Kidney epithelial cell (primary cell): ENCODE measurements around the gene TPSAB1. TPM values are rescaled to one million over a fixed set of nuclear protein-coding genes. Genes with fewer than 3 reads are reported as not detected.
"Not testable (repeated sequence)": the region's sequence is repeated elsewhere in the genome, so short reads cannot be mapped to it uniquely, and the experiment has no call there.

ENCODE experiments used
- DNase-seq: peaks from one replicate; pipeline ENCODE4 v3.0.0-alpha.2; 2010; ENCODE audit warnings: low read depth
- H3K27me3 ChIP-seq: 2 replicates; pipeline ENCODE4 v1.6.0; 2011; ENCODE audit warnings: low read length; ENCODE audit not compliant: control insufficient read depth, insufficient read depth
- H3K36me3 ChIP-seq: 2 replicates; pipeline ENCODE4 v1.5.1; 2011; ENCODE audit warnings: low read length; ENCODE audit not compliant: control insufficient read depth, insufficient read depth
- H3K4me3 ChIP-seq: 2 replicates; pipeline ENCODE4 v1.5.1; 2011; ENCODE audit warnings: low read depth, mild to moderate bottlenecking, control low read depth, low read length
- total RNA-seq: library from RNA; depleted of rRNA; stranded (reverse); fragments of >200 nt; gene quantifications from 2 replicates; pipeline ENCODE4 v1.2.3, GENCODE V29; 2015
- TF ChIP-seq, protein P1 (sequence below): IDR thresholded peaks from 2 replicates; pipeline ENCODE4 v1.5.1; 2011; ENCODE audit warnings: mild to moderate bottlenecking, moderate library complexity, low read length, control low read depth, inconsistent platforms; ENCODE audit not compliant: insufficient read depth, poor library complexity, severe bottlenecking

Gene TPSAB1
- total RNA-seq, 1 donor from 2014 or later: not detected

DNA sequence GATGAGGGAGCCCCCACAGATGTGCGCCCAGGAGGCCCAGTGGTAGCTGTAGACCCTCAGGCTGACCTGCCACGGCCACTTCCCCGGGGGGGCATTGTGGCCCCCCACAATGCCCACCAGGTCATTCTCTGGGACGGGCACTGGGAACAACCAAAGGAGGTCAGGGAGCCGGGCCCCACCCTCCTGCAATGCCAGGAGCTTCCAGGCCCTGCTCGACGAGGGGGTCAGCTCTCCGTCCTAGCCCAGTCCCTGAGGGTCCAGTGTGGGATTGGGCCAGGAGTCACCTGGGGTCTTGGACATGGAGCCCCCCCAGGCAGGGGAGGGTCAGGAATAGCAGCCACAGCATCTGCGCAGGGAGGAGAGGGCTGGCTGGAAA lies 22.3 kb downstream of the TPSAB1 start:
- H3K36me3 ChIP-seq: no peaks in the 10 kb centered on the region
- DNase-seq: no peak
- TF ChIP-seq, protein P1, sequence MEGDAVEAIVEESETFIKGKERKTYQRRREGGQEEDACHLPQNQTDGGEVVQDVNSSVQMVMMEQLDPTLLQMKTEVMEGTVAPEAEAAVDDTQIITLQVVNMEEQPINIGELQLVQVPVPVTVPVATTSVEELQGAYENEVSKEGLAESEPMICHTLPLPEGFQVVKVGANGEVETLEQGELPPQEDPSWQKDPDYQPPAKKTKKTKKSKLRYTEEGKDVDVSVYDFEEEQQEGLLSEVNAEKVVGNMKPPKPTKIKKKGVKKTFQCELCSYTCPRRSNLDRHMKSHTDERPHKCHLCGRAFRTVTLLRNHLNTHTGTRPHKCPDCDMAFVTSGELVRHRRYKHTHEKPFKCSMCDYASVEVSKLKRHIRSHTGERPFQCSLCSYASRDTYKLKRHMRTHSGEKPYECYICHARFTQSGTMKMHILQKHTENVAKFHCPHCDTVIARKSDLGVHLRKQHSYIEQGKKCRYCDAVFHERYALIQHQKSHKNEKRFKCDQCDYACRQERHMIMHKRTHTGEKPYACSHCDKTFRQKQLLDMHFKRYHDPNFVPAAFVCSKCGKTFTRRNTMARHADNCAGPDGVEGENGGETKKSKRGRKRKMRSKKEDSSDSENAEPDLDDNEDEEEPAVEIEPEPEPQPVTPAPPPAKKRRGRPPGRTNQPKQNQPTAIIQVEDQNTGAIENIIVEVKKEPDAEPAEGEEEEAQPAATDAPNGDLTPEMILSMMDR: no peak
- H3K27me3 ChIP-seq: peaks cover 48% of the 10 kb centered on the region
- no peak overlapping the region for H3K4me3 ChIP-seq

DNA sequence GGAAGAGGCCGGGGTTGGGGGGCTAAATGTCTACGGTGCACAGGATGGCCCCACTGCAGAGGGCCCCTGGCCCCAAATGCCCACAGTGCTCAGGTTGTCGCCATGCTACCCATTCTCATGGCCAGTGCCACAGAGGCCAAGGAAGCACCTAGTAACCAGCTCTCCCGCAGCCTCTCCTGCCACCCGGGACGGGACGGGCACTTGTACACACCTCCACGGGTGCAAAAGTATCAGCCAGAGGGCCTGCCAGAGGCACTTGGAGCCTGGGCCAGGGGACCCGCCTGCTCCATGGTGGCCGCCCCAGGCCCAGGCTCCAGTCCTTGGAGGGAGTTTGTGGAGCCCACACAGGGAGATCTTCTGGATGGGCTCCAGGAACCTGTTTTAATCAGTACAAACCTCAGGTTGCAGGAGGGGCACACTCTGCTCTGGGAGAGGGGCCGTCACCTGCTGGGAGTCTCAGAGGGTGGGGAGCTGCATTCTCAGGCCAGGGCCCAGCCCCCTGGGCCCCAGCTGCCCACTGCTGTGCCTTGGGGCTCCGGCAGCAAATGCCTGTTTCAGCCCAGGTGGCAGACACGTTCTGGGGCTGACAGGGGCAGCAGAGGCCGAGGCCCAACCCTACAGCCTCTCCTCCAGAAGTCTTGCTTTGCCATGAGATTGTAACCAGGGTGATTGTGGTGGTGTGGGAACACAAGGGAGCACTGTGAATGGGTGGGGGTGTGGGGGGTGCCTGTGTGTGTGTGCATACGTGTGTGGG lies 23.3 kb downstream of the TPSAB1 start:
- TF ChIP-seq, protein P1: no peak

DNA sequence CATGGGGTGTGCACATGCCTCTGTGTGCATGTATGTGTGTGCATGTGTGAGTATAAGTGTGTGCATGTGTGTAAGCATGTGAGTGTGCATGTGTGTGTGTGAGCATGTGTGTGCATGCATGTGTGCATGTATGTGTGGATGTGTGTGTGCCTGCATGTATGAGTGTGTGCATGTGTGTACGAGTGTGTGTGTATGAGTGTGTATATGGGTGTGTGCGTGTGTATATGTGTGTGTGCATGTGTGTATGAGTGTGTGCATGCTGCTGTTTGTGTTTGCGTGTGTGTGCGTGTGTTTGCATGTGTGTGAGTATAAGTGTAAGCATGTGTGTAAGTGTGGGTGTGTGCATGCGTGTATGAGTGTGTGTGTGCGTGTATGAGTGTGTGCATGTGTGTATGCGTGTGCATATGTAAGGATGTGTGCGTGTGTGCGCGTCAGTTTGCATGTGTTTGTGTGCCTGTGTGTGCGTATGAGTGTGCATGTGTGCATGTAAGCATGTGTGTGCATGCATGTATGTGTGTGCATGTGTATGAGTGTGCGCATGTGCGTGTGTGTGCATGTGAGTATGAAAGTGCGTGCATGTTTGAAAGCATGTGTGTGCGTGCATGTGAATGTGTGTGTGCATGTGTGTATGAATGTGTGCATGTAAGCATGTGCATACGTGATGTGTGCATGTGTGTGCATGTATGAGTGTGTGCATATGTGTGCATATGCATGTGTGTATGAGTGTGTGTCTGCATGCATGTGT lies 24.0 kb downstream of the TPSAB1 start:
- TF ChIP-seq, protein P1: no peak
- Histone ChIP-seq H3K36me3 (no peaks in the 10 kb centered on the region), H3K27me3 (peaks cover 40% of the 10 kb centered on the region), H3K4me3 (no peak overlapping the region)
- DNase-seq: no peak

More for the DNA sequence above, 23.3 kb downstream of the TPSAB1 start:
- Histone ChIP-seq H3K27me3 (peaks cover 47% of the 10 kb centered on the region), H3K4me3 (no peak overlapping the region), H3K36me3 (no peaks in the 10 kb centered on the region)
- no peak for DNase-seq

DNA sequence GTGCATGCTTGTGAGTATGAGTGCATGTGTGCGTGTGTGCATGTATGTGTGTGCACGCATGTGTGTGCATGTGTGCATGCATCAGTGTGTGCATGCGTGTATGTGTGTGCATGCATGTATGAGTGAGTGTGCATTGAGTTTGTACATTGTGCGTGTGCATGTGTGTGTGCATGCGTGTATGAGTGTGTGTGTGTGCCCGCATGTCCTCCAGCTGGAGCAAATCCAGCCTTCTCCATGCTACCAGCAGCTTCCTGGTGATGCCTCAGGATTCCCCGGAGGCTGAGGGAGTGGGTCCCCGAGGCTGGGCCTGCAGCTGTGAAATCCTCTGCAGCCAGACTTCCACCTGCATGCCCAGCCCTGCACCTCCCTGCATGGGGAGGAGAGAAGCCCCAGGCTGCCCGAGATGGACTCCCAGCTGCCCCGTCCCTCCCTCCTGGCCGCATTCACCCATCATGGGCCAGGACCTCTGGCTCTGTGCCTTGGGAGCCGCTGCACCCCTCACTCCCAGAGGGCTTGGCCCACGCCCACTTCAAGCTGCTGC lies 24.7 kb downstream of the TPSAB1 start:
- peaks cover 33% of the 10 kb centered on the region for H3K27me3 ChIP-seq
- TF ChIP-seq, protein P1: no peak
- H3K36me3 ChIP-seq: no peaks in the 10 kb centered on the region
- DNase-seq: no peak
- H3K4me3 ChIP-seq: no peak overlapping the region

DNA sequence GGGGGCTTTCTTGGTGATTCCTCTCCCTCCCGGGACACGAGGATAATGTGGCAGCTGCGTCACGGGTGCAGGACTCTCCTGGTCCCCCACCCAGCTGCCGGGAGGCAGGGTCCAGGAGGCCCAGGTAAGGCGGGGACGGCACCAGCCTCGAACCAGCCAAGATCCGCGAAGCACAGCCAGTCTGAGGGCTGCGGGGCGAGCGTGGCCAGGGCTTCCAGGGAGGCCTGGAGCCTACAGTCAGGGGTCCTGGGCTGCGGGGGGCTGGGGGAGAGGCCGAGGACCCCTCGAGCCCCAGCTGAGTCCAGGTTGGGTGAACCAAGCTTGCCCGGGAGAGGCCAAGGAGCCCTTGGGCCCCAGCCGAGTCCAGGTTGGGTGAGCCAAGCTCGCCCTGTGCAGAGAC lies 25.3 kb downstream of the TPSAB1 start:
- TF ChIP-seq, protein P1: no peak
- no peak overlapping the region for H3K4me3 ChIP-seq
- no peak for DNase-seq
- H3K27me3 ChIP-seq: peaks cover 27% of the 10 kb centered on the region
- no peaks in the 10 kb centered on the region for H3K36me3 ChIP-seq

DNA sequence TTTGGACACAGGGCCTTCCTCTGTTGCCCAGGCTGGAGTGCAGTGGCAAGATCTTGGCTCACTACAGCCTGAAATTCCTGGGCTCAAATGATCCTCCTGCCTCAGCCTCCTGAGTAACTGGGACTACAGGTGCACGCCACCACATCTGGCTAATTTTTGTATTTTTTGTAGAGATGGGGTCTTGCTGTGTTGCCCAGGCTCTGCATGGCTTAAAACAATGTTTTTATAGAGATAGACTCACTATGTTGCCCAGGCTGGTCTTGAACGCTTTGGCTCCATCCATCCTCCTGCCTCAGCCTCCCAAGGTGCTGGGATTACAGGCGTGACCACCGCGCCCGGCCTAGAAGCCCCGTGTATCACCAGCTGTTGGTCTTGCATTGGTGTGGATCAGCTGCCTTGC lies 28.9 kb downstream of the TPSAB1 start:
- peaks cover 13% of the 10 kb centered on the region for H3K27me3 ChIP-seq
- H3K4me3 ChIP-seq, DNase-seq, H3K36me3 ChIP-seq: not testable (repeated sequence)
